Hematopoietic multipotent progenitor cell treated with erythropoietin and hydrocortisone succinate and interleukin-3 and kit ligand, for 8 days (in vitro differentiated cells): ENCODE measurements around the gene GPR87.
A peak's percentile ranks its signal among the peaks of the same experiment; 100 is the strongest.

ENCODE experiments used
- DNase-seq: peaks from one replicate; pipeline ENCODE4 v3.0.0-alpha.2; 2015

The GPR87 gene

DNA sequence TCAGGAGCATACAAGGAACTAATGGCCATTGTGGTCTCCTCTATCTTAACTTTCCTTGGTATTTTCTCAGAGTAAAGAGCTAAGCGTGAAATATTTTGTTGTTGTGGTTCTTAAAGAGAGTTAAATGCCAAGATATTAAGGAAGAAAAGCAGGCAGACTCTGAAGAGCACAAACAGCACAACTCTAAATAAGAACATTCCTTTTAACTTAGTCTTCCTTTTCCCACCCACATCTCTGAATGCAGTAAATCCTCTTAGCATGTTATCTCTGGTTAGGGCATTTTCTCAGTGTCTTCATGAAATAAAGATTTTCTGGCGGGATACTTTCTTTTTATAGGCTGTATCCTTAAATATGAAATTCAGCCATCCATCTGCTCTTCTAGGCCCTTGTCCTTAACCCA, 1.5 kb downstream of the GPR87 start:
- DNase-seq = no peak

DNA sequence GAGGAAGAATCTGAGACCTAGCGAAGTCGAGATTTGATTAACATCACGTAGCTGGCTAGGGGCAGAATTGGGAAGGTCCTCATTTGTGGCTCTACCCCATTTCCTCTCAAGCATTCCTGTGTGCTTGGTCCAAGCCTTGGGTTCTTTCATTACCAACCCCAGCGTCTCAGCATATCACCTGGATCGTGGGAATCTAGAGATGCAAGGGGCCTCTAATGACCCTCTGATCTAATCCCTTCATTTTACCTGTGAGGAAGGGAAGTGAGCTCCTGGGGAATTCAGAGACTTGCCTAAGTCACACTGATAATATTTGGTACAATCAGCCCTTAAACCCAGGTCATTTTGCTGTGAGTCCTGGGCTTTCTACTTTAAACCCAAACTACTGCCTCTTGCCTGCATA, 2.0 kb downstream of the GPR87 start:
- no peak for DNase-seq

DNA sequence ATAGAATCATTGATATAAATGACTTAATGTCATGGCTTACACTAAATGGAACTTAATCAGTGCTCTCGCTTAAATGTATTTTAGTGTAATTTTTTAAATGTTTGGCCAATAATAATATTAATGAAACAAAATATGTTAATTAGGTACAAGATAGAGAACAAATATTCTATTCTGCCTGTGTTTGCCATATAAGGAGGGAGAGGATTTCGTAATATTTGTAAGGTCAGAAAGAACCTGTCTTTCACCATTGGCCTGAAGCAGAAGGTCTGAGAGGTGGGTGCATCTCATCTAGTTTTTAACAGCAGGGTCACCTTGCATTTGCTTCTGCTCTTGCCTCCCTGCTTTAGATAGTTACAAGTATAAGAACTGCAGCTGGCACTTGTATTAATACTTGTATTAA, 2.5 kb downstream of the GPR87 start:
- no peak for DNase-seq

DNA sequence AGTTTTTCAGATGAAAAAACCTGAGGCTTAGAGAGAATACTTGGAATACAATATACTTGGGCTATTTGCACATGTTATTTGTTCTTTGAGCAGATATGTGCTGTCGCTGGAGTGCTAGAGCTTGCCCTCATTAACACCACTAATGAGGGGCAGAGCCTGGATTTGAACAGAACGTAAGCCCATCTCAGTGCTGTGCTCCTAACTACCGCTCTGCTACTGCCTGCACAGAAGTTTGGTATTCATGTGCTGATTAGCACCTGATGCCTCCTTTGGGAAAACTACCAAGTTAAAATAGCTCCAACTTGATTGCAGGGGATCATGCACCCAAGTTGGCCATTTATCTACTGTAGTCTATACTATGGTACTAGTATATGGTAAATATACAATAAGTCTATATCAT, 3.6 kb downstream of the GPR87 start:
- DNase-seq = no peak

DNA sequence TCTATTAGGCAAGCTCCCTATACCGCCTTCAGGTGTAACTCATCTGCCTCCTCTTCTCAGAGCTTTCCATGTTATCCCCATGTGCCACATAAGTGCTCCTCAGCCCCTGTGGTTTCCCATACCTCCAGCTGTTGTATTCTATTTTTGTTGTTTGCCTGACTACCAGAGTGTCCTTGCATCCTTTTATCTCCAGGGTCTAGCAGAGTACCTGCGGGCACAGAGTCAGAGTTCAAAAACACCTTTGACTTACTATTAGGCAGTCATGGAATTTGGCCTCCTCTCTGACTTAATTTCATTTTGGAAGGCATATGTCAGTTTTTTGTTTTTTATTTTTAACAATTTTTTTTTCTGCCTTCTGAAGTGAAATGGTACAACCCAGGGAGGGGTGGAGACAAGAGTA, 7.1 kb downstream of the GPR87 start:
- no peak for DNase-seq

DNA sequence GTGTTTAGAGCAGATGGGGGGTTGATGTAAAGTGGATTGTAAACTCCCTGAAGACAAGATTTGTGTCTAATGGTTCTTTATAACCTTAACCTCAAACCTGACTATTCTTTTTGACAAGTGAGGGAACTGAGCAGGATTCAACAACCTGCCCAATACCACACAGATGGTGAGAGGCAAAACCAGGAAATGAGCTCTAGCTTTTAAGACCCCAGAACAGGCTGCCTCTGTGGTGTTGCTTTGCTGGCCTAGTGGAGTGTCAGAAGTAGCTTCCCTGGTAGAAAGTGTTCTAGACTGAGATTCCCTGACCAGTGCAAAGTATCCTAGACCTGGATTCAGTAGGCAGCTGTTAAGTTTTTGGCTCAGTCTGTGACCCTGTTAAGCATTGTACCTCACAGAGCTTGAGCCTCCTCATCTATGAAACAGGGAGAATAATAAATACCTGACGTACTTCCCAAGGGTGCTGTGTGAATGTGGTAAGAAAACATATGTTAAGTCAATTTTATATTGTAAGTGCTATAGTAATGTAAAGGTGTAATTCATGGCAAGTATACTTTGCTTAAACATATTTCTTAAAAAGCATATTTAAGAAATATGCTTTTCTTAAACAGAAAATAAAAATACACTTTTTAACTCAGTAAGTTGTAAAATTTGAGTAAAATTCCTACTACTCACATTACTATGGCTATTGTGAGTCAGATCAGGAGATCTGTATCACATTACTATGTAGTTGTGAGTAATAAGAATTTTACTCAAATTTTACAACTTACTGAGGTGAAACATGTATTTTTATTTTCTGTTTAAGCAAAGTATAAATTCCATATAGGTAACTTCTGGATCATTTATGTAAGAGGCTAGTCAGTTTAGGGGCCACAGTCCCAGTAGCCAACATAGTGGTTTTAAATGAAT, 8.8 kb downstream of the GPR87 start:
- no peak for DNase-seq

DNA sequence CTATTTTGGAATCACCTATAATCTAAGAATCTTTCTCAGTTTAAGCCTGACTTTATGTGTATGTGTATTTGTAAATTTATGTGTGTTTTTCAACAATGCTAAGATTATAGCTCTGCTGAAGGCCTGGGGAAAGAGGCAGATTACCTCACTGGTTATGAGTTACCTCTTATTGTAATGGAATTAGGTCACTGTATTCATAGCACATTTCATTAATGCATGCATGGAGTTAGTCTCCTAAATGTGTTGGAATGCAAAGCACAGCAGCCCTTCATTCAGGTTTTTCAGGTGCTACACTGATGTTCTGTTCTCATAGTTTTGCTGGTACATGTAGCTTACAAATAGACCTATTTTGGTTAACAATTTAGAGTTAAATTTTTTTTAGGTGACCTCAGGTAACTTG, 9.5 kb downstream of the GPR87 start:
- no peak for DNase-seq

DNA sequence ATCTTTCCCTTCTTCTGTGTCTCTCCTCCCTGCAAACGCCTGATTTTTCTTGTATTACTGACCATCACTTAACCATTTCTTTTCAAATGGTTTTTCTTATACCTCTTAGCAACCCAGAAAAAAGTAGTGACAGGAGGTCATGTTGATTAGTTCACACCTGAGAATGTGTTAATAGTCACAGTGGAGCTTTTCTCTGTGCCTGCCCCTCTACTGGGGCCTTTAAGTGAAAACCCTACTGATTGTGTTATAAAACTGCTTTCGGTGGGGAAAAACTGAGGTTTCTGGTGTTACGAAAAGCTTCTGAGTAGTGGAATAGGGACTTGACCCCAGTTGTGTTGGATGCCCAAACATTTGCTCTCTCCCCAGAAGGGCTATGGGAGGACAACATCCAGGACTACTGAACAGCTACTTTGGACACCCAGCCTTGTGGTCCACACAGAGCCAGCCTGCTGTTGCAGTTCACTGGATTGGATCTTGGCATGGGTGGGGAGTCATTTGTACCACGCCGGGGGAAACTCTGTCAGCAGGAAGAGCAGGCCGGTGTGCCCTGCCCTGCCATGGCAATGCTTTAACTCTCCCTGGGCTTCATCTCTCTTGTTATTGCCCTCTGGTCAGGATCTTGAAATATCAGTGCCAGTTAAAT, 10.3 kb downstream of the GPR87 start:
- no peak for DNase-seq

DNA sequence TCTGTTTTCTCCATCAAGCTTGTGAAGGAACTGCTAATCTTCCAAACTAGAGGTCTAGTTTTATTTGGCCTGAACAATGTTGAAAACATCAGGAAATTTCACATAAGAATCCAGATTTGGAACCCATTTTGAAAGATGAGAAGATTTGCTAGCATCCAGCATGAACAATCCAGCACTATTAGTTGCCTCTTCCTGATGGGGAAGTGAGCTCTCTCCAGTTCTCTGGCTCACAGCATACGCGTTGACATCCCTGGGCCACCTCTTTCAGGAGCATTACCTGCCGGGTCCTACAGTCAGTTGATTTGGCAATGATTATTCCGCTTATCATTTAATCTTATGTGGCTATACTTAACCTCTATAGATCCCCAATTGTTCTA, 10.9 kb downstream of the GPR87 start:
- DNase-seq = no peak

DNA sequence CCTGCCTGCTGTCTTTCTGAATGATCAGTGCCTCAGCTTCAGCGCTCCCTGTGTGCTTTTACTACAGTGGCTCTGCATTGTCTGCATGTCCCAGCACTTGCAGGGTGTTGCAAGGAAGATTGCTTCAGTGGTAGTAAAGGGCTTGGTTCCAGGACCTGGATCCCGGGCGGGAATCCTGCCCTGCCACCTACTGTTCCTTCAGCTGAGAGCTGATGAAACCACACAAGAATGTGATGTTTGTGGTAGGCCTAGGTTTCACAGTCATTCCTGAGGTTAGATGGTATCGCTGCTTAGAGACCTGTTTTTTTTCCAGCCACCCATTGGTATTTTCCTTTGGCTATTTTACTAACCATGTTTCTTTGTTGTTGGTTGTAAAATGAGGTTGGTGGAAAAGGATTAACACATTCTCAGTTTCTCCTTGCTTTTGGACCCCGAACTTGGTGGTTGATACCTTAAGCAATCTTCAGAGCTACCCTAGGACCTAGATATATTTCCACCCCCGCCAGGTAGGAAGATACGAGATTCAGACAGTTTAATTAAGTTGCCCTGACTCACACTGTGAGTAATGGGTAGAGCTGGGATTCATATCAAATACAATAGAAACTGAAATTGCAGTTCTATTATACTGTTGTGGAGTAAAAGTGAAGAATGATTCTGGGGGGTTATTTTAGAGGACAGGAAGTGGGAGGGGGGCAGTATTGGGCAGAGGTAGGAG, 11.4 kb downstream of the GPR87 start:
- no peak for DNase-seq

DNA sequence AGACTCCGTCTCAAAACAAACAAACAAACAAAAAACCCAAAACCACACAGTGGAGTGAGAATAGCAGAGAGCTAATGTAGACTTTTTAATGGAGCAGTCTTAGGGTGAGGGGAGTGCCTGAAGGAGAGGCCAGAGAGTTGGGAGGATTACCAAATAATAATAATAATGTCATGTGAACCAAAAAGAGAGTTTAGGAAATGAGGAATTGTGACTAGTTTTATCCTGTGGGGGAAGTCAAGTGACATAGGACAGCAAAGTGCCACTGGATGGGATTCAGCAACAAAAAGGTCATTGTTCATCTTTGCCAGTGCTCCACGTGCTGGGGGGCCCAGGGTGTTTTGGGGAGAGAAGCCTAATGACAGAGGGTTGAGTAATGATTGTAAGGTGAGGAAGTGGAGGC, 12.9 kb downstream of the GPR87 start:
- no peak for DNase-seq

DNA sequence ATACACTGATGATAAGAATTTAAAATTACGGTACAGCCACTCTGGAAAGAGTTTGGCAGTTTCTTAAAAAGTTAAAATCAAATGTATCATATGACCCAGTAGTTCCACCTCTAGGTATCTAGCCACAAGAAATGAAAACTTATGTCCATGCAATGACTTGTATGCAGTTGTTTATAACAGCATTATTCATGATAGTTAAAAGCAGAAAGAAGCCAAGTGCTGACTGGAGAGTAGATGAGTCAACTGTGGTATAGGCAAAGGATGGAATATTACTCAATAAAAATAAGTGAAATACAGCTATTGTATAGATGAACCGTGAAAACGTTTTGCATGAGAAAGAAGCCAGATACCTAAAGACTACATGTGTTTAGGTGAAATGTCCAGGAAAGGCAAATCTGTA, 14.8 kb downstream of the GPR87 start:
- DNase-seq = no peak

DNA sequence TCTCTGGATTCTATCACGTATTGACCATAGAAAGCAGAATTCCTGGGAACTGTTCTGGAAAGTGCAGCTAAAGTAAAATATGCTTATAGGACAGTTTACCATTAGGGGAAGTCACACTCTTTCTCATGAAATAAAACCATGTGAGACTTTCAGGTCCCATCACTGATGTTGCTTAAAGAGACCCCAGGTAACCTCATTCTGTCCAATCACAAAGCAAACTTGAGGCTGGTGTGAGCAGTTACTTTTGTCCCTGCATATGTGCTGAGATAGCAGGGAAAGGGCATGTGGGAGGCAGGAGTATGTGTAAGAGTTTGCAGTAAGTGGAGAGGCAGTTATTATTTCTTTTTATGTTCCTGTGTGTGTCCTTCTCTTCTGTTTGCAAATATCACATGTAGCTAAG, 16.1 kb downstream of the GPR87 start:
- no peak for DNase-seq

DNA sequence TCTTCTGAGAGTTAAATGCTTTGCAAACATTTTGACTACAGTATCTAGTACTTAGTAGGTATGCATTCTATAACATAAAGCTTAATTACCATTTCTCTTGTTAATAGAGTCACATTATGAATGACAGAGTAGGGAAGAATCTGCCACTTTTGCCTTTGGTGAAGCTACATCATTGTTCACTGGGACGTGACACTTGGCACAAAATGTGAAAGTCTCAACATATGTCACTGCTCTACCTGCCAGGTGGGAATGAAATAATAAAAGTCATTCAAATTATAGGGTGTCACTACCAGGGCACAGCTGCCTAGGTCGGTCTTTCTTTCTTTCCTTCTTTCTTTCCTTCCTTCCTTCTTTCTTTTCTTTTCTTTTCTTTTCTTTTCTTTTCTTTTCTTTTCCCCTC, 17.6 kb downstream of the GPR87 start:
- no peak for DNase-seq

DNA sequence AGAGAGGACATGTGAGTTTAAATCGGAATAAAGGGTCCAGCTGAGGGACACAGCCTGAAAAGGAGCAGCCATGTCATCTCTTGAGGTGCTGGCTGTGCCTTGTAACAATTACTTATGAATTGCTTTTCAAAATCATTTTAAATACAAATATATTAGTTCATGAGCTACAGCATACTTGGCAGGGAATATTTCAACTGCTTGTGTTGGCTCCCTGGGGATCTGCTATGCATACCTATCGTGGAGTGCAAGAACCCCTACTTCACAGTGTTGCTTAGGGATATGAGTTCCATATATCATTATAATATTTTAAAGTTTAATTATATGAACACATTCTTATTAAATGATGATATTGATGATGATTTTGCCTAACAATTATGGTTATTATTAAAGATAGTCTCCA, 19.2 kb downstream of the GPR87 start:
- DNase-seq = no peak

DNA sequence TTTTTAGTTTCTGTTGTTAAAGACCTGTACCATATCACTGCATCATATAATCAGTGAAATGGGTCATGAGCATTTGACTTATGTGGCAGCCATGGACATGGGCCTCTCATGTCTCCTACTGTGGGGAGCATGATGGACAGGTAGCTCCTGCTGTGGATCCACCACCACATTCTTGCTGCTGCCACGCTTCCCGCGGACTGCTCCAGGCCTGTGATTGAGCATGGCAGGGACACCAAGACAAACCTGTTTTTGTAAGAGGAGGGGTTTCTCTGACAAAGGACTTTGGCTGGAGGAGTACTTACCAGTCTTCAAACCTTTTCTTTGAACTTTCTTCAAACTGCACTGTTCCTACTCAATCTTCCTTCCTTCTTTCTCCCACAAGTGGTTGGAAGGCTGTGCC, 20.4 kb downstream of the GPR87 start:
- no peak for DNase-seq

DNA sequence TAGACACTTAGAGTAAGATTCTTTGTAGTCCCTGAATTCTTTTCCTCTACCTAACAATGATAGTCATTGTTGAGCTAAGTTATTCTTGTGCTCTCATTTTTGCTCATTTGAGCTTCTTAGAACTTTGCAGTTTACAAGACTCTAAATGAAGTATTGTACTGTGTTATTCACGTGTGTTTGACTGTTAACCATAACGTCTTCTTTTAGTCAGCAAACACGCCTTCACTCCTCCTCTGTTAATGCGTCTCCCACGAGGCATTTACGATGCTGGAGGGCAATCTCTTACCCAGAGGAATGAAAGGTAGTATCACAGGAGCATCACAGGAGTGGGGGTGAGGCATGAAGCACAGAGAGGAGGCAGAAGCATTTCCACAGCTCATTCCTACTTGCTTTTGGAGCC, 23.5 kb downstream of the GPR87 start:
- DNase-seq = no peak

DNA sequence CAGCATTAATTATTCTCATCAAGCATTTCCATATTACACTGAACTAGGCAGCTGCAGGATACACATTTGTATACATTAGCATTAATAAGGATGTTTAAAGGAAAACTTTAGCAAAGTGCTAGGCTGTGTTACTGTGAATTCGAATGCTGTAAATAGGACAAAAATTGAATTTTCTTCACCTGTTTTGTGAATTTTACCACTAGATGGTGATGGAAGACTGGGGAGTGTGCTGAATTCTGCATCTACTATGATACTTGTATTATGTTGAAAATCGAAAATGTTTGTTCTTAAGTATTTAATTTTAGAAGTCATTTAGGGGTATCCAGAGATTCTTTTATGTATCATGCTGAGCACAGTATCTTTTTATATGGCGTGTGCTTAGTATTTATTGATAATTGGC, 25.9 kb downstream of the GPR87 start:
- peak; percentile 7 for DNase-seq

DNA sequence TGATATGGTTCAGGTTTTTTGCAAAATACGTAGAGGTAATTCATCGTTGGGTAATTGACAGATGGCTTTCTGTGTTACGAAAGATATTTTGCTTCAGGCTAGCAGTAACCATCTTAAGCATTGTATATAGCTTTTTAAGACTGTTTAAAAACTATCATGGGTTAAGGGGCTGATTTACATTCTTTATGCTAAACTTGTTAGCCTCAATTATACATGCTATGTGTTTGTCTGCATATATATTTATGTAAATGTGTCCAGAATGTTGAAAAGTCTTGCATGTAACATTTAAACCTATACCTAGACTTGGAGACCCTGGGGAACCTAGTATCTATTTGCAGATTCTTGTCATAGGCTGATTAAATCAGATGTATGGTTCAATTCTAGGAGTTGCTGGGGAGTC, 27.2 kb downstream of the GPR87 start:
- DNase-seq = no peak

DNA sequence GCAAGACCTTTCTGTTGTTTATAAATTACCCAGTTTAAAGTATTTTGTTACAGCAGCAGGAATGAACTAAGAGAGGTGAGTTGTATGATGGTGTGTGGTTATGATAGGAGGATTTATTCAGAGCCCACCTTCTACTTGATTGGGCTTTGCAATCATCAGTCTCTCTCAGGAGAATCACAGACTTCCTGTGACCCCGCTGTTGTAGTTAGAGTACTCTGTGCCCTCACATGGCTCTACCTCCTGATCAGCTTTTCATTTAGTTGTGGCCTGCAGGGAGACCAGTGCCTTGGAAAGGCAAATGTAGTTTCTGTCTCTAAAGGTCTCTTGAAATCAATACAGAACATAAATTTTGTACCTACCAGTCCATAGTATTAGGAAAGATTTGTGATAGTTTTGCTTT, 30.7 kb downstream of the GPR87 start:
- DNase-seq = no peak

DNA sequence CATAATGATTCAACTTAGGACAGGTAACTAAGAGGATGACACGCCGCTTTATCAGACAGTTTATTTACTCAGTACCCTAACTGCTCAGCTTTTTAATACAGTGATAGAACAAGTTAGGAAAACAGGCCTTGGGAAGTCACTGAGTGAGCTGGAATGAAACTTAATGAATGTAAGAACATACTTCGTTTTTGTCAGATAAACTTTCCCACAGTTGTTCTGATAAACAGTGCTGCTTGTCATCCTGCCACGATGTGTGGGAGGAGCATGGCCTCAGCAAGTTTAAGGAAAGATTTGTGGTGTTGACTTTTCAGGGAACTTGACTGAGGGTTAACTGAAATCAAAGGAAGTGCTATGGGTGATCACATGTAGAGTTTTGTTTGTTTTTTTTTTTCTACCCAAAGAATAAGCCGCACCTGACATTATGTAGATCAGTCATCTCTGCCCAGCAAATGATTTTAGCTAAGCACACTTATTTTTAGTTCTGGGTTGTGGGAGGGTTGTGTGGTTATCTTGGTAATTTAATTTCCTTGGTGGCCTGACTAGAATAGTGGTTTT, 32.6 kb downstream of the GPR87 start:
- peak; percentile 64 for DNase-seq

DNA sequence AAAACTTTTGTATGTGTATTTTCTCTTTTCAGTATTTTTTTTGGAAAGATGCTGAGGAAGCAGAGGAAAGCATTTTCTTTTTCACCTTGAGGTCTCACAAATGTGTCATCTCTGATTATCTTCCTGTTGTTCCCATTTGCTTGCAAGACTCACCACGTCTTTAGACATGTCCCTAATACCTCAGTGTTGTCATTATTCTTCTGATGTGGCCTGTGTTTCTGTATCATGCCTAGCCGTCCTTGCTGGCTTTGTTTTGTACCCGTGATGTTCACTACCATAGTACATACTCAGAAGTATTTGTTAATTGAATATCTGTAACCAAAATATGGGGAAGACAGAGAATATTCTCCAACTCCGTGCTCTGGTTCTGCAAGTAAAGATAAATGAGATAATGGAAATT, 33.2 kb downstream of the GPR87 start:
- no peak for DNase-seq

DNA sequence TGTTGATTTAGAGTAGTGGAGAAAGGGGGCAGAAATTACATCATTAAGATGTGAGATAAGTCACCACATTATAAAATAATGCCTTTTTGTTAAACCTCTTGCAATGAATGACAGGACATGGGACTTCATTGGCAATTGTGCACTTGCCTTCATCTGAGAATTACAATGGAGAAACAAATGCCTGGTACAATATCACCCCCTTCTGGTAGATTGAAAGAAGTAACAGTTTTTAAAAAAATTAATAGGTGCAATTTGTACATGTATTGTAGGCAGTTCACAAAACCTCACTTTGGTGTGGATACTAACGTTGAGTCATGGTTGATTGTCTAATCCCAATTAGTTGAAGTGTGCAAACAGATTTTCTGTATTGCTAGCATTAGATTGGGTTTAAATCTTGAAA, 33.7 kb downstream of the GPR87 start:
- peak; percentile 77 for DNase-seq
